ENCODE measurements around the gene PRKCA. TPM values are rescaled to one million over a fixed set of nuclear protein-coding genes. Genes with fewer than 3 reads are reported as not detected.

Gene PRKCA
- total and polyA plus RNA-seq, 2 of the 13 experiments (the other 11 are each of a cell fraction or from before 2014, with no cell fraction given) = 18.5 to 21.5 TPM

DNA sequence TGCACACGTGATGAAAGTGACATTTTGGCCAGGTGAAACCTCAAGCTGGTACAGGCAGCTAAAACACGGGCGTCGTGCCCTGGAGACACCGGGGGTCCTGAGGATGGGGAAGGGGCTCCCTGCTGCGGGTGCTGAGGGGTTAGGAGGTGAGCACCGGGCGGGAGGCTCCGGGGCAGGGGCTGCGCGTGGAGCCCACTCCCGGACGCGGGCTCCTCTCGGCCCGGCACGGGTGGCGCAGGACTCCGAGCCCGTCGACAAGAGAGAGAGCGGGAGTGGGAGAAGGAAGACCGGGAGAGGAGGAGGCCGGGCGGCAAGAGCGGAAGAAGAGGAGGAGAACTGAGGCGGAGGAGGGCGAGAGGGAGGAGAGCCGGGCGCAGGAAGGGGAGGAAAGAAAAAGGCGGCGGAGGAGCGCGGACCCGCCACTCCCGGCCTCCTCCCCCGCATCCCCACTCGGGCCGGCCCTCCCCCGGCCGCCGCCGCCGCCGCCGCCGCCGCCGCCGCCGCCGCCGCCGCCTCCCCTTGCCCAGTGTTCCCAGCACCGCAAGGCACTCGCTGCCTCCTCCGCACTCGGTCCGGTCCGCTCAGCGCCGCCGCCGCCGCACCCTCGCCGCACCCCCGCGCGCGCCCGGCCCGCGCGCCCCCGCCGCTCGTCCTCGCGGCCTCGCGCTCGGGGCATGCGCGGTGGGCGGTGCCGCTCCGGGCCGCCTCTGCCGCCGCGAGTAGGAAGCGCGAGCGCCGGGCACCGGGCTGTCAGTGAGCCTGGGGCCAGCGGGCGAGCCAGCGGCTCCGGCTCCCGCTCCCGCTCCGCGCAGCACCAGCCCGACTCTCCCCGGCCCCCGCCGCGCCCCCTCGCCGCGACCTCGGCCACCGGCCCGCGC, at the start of gene PRKCA (continued):
- TF ChIP-seq HNF1A (IDR thresholded peaks at IDR 0.05; ENCODE audit: low read depth) (no peak), HNF1A (CRISPR knock-in tag; IDR thresholded peaks at IDR 0.05; ENCODE audit: borderline replicate concordance) (no peak), ZNF3 (CRISPR knock-in tag; IDR thresholded peaks at IDR 0.05) (no peak), ZNF773 (CRISPR knock-in tag; IDR thresholded peaks at IDR 0.05; ENCODE audit: borderline replicate concordance) (no peak), ZZZ3 (CRISPR knock-in tag; IDR thresholded peaks at IDR 0.05; ENCODE audit: borderline replicate concordance) (no peak), NFKBIZ (CRISPR knock-in tag; IDR thresholded peaks at IDR 0.05) (0 out of 2 replicates have a peak, but pooled peaks have one; percentile 7), RNF2 (conservative IDR thresholded peaks at IDR 0.05; ENCODE audit: low read depth) (no peak), TFDP1 (CRISPR knock-in tag; IDR thresholded peaks at IDR 0.05; ENCODE audit: borderline replicate concordance) (peak; percentile 51; the same call in 1 of the 2 replicates), ZNF605 (CRISPR knock-in tag; IDR thresholded peaks at IDR 0.05) (no peak; the same call in 1 of the 2 replicates), ZMYM4 (CRISPR knock-in tag; IDR thresholded peaks at IDR 0.05) (0 out of 2 replicates have a peak, but pooled peaks have one; percentile 30), HDAC1 (CRISPR knock-in tag; IDR thresholded peaks at IDR 0.05) (peak; percentile 61), TBP (CRISPR knock-in tag; IDR thresholded peaks at IDR 0.05) (no peak), ZNF614 (CRISPR knock-in tag; IDR thresholded peaks at IDR 0.05; ENCODE audit: borderline replicate concordance) (no peak), TCF7L2 (IDR thresholded peaks at IDR 0.05; ENCODE audit: low read depth, low read length) (no peak), FOXK2 (IDR thresholded peaks at IDR 0.05) (no peak), NR2F2 (IDR thresholded peaks at IDR 0.05; ENCODE audit: borderline replicate concordance, low read depth) (no peak), ZNF660 (CRISPR knock-in tag; IDR thresholded peaks at IDR 0.05; ENCODE audit: borderline replicate concordance, low read depth) (no peak), ZNF274 (CRISPR knock-in tag; IDR thresholded peaks at IDR 0.05) (0 out of 2 replicates have a peak, but pooled peaks have one; percentile 73), MED13 (CRISPR knock-in tag; IDR thresholded peaks at IDR 0.05) (peak; percentile 57; the same call in 1 of the 2 replicates)
- TF ChIP-seq, protein P1, sequence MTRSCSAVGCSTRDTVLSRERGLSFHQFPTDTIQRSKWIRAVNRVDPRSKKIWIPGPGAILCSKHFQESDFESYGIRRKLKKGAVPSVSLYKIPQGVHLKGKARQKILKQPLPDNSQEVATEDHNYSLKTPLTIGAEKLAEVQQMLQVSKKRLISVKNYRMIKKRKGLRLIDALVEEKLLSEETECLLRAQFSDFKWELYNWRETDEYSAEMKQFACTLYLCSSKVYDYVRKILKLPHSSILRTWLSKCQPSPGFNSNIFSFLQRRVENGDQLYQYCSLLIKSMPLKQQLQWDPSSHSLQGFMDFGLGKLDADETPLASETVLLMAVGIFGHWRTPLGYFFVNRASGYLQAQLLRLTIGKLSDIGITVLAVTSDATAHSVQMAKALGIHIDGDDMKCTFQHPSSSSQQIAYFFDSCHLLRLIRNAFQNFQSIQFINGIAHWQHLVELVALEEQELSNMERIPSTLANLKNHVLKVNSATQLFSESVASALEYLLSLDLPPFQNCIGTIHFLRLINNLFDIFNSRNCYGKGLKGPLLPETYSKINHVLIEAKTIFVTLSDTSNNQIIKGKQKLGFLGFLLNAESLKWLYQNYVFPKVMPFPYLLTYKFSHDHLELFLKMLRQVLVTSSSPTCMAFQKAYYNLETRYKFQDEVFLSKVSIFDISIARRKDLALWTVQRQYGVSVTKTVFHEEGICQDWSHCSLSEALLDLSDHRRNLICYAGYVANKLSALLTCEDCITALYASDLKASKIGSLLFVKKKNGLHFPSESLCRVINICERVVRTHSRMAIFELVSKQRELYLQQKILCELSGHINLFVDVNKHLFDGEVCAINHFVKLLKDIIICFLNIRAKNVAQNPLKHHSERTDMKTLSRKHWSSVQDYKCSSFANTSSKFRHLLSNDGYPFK (CRISPR knock-in tag; IDR thresholded peaks at IDR 0.05; ENCODE audit: borderline replicate concordance) = peak; percentile 51; the same call in 1 of the 2 replicates

All from HepG2 (cell line).